ENCODE data around the gene LY86. TPM values are rescaled to one million over a fixed set of nuclear protein-coding genes. Genes with fewer than 3 reads are reported as not detected.
A peak's percentile ranks its signal among the peaks of the same experiment; 100 is the strongest.

Gene LY86
- total RNA-seq, 2 experiments from 2014 or later, result 1.2 to 1.3 TPM

DNA sequence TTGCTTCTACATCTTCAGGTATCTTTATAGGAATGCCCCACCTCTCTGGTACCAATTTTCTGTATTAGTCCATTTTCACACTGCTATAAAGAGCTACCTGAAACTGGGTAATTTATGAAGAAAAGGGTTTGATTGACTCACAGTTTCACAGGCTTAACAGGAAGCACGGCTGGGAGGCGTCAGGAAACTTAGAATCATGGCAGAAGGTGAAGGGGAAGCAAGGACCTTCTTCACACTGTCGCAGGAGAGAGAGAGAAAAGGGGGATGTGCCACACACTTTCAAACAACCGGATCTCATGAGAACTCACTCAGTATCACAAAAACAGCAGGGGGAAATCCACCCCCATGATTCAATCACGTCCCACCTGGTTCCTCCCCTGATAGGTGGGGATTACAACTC lies 24.4 kb upstream of the LY86 start:
- no peaks in the 10 kb centered on the region for H3K27me3 Mint-ChIP-seq
- H3K4me1 Mint-ChIP-seq, result peaks cover 38% of the 10 kb centered on the region
- peaks cover 21% of the 10 kb centered on the region for H3K36me3 Mint-ChIP-seq
- peak overlapping the region; percentile 26 for H3K27ac Mint-ChIP-seq
- no peak for DNase-seq
- no peak overlapping the region for H3K4me3 Mint-ChIP-seq
- peaks cover 10% of the 10 kb centered on the region for H3K9me3 Mint-ChIP-seq

DNA sequence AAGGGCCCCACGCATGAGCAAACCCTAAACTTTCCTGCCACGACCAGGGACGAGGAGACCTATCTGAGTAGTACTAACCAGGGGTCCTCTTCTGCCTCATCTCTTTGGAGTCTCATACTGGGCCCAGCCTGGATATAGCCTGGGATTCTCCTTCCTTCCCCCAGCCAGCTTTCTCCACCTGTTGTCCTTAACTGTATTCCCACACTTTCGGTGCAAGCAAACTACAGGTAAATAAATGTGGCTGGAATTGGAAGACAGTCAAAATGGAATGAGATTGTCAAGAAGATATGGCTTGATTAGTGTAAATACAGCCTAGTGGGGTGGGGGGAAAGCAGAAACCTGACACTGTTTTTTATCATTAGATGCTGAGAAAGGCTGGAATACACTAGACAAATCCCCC lies 23.5 kb upstream of the LY86 start:
- Mint-ChIP-seq H3K36me3 (peaks cover 21% of the 10 kb centered on the region), H3K4me1 (peaks cover 28% of the 10 kb centered on the region), H3K9me3 (peaks cover 10% of the 10 kb centered on the region), H3K27me3 (no peaks in the 10 kb centered on the region), H3K4me3 (no peak overlapping the region), H3K27ac (no peak overlapping the region)
- DNase-seq, result no peak

DNA sequence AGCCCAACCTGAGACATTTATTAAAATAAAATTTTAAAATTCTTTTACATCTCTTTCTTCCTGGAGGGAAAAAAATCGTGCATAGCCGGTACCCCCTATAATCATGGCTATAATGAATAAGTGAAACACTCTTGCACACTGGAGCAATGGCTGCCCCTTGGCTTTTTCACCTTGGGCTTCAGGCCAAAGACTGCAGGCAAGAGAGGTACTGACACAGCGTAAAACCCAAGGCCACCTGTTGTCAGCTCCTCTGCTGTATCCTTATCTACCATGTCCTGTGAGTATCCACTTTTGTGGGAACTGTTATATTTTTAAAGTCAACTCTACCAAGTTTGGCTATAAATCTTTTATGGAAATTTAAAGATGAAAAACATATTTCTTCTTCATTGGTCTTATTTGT lies 23.0 kb upstream of the LY86 start:
- Mint-ChIP-seq H3K9me3 (peaks cover 10% of the 10 kb centered on the region), H3K4me1 (peaks cover 24% of the 10 kb centered on the region), H3K4me3 (no peak overlapping the region), H3K27me3 (no peaks in the 10 kb centered on the region), H3K36me3 (peaks cover 21% of the 10 kb centered on the region), H3K27ac (no peak overlapping the region)
- DNase-seq, result no peak

DNA sequence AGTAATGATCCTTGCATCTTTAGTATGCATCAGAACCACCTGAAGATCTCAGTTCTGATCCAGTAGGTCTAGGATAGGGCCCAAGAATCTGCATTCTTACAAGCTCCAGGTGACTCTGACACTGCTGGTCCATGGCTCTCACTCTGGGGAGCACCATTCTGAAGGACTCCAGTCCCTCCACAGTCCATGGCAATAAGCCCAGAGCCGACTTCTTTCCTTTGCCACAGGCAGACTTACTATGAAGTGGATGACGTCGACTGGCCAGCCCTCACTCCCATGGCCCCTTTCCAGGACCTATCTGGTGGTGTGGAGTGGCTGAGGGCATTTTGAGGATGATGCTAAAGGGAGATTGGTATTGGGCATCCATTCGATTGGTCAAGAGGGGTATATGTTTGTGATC lies 21.8 kb upstream of the LY86 start:
- peaks cover 17% of the 10 kb centered on the region for H3K4me1 Mint-ChIP-seq
- peaks cover 20% of the 10 kb centered on the region for H3K36me3 Mint-ChIP-seq
- DNase-seq, result no peak
- H3K27me3 Mint-ChIP-seq, result no peaks in the 10 kb centered on the region
- no peak overlapping the region for H3K4me3 Mint-ChIP-seq
- peaks cover 15% of the 10 kb centered on the region for H3K9me3 Mint-ChIP-seq
- H3K27ac Mint-ChIP-seq, result no peak overlapping the region

DNA sequence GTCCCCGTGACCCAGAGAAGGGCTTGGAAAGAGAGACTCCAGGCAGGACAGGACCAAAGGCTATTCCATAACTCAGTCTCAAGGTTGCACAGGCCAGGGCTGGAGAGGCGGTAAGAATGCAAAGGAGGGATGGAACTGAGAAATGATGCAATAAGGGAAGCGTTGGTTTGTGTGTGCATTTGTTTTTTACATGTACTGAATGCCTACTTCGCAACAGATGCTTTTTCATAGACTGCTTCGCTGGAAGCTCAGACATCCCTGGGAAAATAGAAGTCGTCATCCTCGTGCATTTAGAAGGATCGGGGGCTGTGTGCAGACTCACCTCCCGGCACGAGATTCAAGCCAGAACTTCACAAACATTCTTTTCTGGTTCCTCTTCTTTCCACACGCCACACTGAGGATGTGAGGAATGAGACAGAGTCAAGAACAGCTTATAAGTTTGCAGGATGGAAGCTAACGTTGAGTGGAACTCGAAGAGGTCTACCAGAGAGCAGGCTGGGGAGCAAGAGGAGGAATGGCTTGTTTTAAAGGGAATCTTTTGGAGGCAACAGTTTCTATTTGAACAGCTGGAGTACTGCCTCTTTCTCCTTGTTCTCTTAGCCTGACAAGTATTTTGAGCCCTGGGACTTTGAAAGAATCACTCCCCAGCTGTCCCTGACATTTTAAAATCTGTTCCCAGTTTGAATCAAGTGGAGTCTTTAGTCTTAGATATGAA lies 19.3 kb upstream of the LY86 start:
- peaks cover 5% of the 10 kb centered on the region for H3K4me1 Mint-ChIP-seq
- H3K4me3 Mint-ChIP-seq, result no peak overlapping the region
- no peak for DNase-seq
- no peak overlapping the region for H3K27ac Mint-ChIP-seq
- H3K36me3 Mint-ChIP-seq, result peaks cover 4% of the 10 kb centered on the region
- peaks cover 16% of the 10 kb centered on the region for H3K9me3 Mint-ChIP-seq
- H3K27me3 Mint-ChIP-seq, result no peaks in the 10 kb centered on the region

DNA sequence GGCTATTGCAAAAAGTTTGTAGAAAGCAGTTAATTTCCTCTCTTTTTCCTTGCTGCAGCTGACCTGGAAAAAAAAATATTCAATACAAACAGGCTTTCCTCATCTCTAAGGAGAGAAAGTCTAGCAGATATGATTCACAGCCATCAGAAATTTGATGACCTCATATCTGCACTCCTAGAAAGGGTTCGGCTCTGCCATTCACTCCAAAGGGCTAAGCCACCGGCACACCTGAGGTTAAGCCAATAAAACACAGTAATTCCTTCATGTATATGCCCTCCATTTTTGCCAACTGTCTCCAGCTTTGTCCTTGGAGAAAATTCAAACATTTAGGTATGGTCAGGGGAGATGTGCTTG lies 18.7 kb upstream of the LY86 start:
- peaks cover 15% of the 10 kb centered on the region for H3K9me3 Mint-ChIP-seq
- peaks cover 5% of the 10 kb centered on the region for H3K36me3 Mint-ChIP-seq
- no peak overlapping the region for H3K27ac Mint-ChIP-seq
- H3K4me3 Mint-ChIP-seq, result no peak overlapping the region
- no peak for DNase-seq
- no peaks in the 10 kb centered on the region for H3K27me3 Mint-ChIP-seq
- H3K4me1 Mint-ChIP-seq, result no peaks in the 10 kb centered on the region

DNA sequence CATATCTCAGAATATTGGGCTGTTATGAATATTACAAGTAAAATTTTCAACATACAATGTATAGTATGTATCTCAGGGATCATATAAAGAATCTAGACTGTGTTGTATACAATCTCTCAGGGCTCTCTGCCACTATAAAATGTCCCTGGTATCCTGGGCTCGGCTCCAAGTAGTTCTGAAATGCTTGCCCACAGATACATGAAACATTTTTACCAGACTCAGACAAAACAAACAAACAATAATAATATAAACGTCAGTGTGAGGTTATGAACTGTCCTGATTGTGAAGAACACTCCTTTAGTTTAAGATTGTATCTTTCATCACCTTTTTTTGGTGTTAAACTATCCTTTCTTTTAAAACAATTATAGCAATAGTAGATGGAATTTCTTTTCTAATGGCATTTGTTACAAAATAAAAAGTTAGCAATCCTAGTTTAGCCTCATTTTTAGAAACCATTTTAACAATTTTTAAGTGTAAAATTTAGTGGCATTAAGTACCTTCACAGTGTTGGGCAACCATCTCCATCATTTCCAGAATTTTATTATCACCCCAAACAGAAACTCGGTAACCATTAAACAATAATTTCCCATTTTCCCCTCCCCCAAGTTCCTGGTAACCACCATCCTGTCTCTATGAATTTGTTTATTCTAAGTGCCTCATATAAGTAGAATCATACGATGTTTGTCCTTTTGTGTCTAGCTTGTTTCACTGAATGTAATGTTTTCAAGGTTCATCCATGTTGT lies 17.4 kb upstream of the LY86 start:
- Mint-ChIP-seq H3K9me3 (peaks cover 16% of the 10 kb centered on the region), H3K4me3 (no peak overlapping the region), H3K27ac (no peak overlapping the region), H3K27me3 (no peaks in the 10 kb centered on the region), H3K4me1 (no peaks in the 10 kb centered on the region), H3K36me3 (peaks cover 5% of the 10 kb centered on the region)
- no peak for DNase-seq

DNA sequence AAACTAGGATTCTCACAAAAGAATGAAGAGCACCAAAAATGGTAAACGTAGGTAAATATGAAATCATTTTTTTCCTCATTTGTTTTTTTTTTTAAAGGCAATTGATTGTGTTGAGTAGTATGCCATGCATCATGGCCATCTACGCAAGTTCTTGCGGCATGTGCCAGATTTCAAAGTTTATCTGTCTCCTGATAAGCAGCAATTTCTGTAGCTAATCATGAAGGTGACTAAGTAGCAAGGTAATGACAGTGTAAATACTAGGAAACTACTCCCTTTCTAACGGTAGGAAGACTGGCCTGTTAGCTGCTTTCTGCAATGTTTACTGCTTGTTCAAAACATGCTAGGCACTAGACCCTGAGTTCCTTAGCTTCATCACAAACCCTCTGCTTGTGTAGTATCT lies 13.4 kb upstream of the LY86 start:
- H3K4me3 Mint-ChIP-seq, result no peak overlapping the region
- H3K9me3 Mint-ChIP-seq, result peaks cover 25% of the 10 kb centered on the region
- no peak for DNase-seq
- peaks cover 13% of the 10 kb centered on the region for H3K36me3 Mint-ChIP-seq
- no peaks in the 10 kb centered on the region for H3K27me3 Mint-ChIP-seq
- H3K27ac Mint-ChIP-seq, result no peak overlapping the region
- peaks cover 6% of the 10 kb centered on the region for H3K4me1 Mint-ChIP-seq

DNA sequence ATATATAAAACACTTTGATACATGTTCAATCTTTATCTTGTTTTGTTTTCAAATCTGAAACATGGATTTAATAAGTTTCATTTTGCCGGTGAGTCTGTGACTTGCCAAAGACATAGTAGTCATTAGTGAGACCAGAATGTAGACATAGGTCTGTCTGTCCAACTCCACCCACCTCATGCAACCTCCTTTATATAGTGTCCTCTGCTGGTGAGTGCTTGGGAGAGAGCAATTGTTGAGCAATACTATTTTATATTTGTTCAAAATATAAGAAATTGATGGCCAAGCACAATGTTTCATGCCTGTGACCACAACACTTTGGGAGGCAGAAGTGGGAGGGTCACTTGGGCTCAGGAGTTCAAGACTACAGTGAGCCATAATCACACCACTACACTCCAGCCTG lies 10.8 kb upstream of the LY86 start:
- no peak for DNase-seq
- H3K27me3 Mint-ChIP-seq, result no peaks in the 10 kb centered on the region
- peaks cover 27% of the 10 kb centered on the region for H3K9me3 Mint-ChIP-seq
- peaks cover 17% of the 10 kb centered on the region for H3K4me1 Mint-ChIP-seq
- peaks cover 20% of the 10 kb centered on the region for H3K36me3 Mint-ChIP-seq
- no peak overlapping the region for H3K4me3 Mint-ChIP-seq
- H3K27ac Mint-ChIP-seq, result no peak overlapping the region

DNA sequence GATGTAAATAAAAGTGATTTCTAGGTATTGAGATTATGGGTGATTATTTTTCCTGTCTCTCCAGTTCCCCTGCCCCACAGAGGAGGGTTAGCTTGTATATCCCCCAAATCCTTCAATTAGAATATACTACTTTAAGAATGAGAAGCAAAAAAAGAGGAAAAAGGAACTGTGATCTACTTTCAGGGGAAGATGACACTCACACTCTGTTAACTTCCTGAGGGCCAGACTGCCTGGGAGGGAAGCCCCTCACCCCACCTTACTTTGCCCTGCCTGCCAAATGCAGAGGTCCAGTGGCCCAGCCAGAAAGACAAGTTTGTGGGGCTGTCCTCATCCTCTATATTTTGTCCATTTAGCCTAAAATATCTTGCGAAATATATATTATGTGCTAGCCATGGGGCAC lies 9.2 kb upstream of the LY86 start:
- H3K36me3 Mint-ChIP-seq, result peaks cover 17% of the 10 kb centered on the region
- no peak overlapping the region for H3K27ac Mint-ChIP-seq
- H3K27me3 Mint-ChIP-seq, result no peaks in the 10 kb centered on the region
- H3K4me3 Mint-ChIP-seq, result no peak overlapping the region
- DNase-seq, result no peak
- H3K9me3 Mint-ChIP-seq, result peaks cover 20% of the 10 kb centered on the region
- H3K4me1 Mint-ChIP-seq, result peaks cover 22% of the 10 kb centered on the region

DNA sequence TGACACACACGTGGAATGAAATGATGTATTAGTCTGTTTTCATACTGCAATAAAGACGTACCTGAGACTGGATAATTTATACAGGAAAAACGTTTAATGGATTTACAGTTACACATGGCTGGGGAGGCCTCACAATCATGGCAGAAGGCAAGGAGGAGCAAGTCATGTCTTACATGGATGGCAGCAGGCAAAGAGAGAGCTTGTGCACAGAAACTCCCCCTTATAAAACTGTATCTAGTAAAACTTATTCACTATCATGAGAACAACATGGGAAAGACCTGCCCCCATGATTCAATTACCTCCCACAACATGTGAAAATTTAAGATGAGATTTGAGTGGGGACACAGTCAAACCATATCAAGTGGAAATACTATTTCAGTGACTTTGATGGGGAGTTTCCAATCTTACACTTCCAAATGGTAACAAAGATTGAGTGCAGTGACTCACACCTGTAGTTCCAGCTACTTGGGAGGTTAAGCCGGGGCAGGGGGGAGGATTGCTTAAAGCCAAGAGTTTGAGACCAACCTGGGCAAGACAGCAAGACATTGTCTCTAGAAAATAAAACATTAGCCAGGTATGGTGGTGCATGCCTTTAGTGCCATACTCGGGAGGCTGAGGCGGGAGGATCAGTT lies 8.2 kb upstream of the LY86 start:
- no peaks in the 10 kb centered on the region for H3K27me3 Mint-ChIP-seq
- peak overlapping the region; percentile 56 for H3K27ac Mint-ChIP-seq
- peaks cover 30% of the 10 kb centered on the region for H3K4me1 Mint-ChIP-seq
- peaks cover 18% of the 10 kb centered on the region for H3K9me3 Mint-ChIP-seq
- no peak overlapping the region for H3K4me3 Mint-ChIP-seq
- H3K36me3 Mint-ChIP-seq, result peaks cover 14% of the 10 kb centered on the region
- no peak for DNase-seq

DNA sequence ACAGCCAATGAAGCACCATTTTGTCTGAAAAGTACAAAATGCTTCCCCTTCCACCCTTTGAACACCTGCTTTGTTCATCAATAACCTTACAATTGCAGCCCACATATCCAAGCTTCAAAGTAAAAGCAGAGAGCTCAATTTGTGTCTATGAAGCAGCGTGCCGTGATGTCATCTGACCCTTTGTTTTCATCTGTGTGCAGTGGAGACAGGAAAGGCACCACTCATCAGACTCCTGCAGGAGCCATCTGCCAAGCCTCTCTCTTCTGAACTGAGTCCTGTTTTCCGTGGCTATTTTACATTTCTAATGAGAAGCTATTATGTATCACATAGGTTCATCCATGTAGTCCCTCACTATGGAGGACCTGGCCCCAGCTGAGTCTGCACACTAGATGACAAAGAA lies 7.5 kb upstream of the LY86 start:
- peaks cover 14% of the 10 kb centered on the region for H3K36me3 Mint-ChIP-seq
- H3K27me3 Mint-ChIP-seq, result no peaks in the 10 kb centered on the region
- H3K4me3 Mint-ChIP-seq, result no peak overlapping the region
- peaks cover 18% of the 10 kb centered on the region for H3K9me3 Mint-ChIP-seq
- DNase-seq, result no peak
- peaks cover 30% of the 10 kb centered on the region for H3K4me1 Mint-ChIP-seq
- peak overlapping the region; percentile 29 for H3K27ac Mint-ChIP-seq

DNA sequence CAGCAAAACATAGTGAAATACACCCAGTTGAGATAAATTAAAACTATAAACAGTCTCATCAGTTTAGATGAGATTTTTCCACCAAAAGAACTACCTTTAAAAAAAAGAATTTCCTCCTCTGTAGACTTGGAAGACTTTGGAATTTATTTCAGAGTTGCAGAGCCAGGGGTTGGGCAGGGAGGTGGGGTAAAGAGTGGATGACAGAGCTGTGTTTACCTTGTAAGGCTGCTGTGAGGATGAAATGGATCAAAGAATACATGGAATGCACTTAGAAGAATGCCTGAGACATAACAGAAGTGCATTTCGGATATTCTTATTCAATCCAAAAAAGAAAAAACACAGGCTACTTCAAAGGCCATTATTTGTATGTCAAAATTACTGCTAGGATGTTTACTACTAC lies 6.4 kb upstream of the LY86 start:
- Mint-ChIP-seq H3K27me3 (no peaks in the 10 kb centered on the region), H3K9me3 (peaks cover 15% of the 10 kb centered on the region), H3K4me1 (peaks cover 35% of the 10 kb centered on the region), H3K27ac (no peak overlapping the region), H3K36me3 (peaks cover 14% of the 10 kb centered on the region), H3K4me3 (no peak overlapping the region)
- DNase-seq, result no peak

DNA sequence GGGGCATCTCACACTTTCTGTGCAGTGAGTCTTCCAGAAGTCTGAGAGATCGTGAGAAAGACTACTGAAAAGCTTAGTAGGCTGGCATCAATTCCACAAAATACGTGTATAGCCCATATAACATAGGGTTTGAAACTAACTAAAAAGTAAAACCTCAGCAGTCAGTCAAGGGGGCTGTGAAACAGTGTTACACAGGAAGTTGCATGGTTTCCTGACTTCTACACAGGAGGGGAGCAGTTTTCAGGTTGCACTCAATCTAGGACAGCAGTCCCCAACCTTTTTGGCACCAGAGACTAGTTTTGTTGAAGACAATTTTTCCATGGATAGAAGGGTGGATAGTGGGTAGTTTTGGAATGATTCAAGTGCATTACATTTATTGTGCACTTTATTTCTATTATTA lies 4.7 kb upstream of the LY86 start:
- Mint-ChIP-seq H3K36me3 (peaks cover 14% of the 10 kb centered on the region), H3K4me3 (no peak overlapping the region), H3K27me3 (no peaks in the 10 kb centered on the region), H3K27ac (peak overlapping the region; percentile 70), H3K9me3 (peaks cover 15% of the 10 kb centered on the region), H3K4me1 (peaks cover 49% of the 10 kb centered on the region)
- DNase-seq, result peak; percentile 34

DNA sequence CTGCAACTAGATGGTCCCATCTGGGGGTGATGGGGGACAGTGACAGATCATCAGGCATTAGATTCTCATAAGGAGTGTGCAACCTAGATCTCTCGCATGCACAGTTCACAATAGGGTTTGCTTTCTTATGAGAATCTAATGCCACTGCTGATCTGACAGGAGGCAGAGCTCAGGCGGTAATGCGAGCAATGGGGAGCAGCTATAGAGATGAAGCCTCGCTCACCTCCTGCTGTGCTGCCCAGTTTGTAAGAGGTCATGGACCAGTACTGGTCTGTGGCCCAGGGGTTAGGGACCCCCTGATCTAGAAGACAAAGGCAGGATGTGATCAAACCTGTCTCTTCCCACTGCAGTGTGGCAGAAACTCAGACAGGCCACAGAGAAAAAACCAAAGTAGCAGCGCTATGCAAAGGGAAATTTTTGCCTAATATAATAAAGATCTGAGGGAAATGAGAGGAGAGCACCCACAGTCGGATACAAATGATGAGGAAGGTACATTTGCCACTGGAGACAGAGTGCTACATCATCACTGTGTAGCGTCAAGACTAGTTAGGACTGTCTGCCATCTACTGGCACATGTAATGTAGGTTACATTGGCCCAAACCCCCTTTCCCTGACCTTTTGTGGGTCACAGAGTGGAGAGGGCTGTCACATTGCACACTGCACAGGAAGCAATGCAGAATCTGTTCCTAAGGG lies 4.1 kb upstream of the LY86 start:
- no peak overlapping the region for H3K4me3 Mint-ChIP-seq
- H3K27me3 Mint-ChIP-seq, result no peaks in the 10 kb centered on the region
- H3K36me3 Mint-ChIP-seq, result peaks cover 14% of the 10 kb centered on the region
- H3K27ac Mint-ChIP-seq, result peak overlapping the region; percentile 59
- no peak for DNase-seq
- H3K9me3 Mint-ChIP-seq, result peaks cover 15% of the 10 kb centered on the region
- peaks cover 53% of the 10 kb centered on the region for H3K4me1 Mint-ChIP-seq

All from activated naive CD8-positive, alpha-beta T cell treated with anti-CD3 and anti-CD28 coated beads for 36 hours (primary cell).